Adrenal gland (tissue), 12 donors: ENCODE measurements around the gene RPUSD4. TPM values are rescaled to one million over a fixed set of nuclear protein-coding genes. Genes with fewer than 3 reads are reported as not detected.

Source experiments
- DNase-seq, 7 donors: peaks; one replicate each; pipeline ENCODE4 v3.0.0-alpha.2; 2019 to 2020
- H3K27ac ChIP-seq, 5 donors: fragments of 200-600 bp; sonication (generic) in 4 of 5; 1 replicate in 3 of 5; 2 replicates in 2 of 5; pipeline versions ENCODE4 v1.5.1 to v1.8.0; 2016 to 2020; ENCODE audit warnings: mild to moderate bottlenecking in 1 of 5
- H3K27me3 ChIP-seq: fragments of 200-600 bp; 2 replicates; pipeline ENCODE4 v1.8.0; 2021
- H3K36me3 ChIP-seq, 2 donors: fragments of 200-600 bp; replicated peaks in 1 of 2; 1 replicate in 1 of 2; 2 replicates in 1 of 2; pipeline versions ENCODE4 v1.5.1 to v1.8.0; 2018 to 2022
- H3K4me1 ChIP-seq, 2 donors: fragments of 200-600 bp; replicated peaks in 1 of 2; 1 replicate in 1 of 2; 2 replicates in 1 of 2; pipeline versions ENCODE4 v1.5.1 to v1.8.0; 2018 to 2021
- H3K4me3 ChIP-seq, 4 donors: fragments of 200-600 bp; sonication (generic) in 3 of 4; one replicate each; pipeline ENCODE4 v1.5.1; 2016 to 2018
- H3K9me3 ChIP-seq, 3 donors: fragments of 200-600 bp; sonication (generic) in 1 of 3; replicated peaks in 1 of 3; 1 replicate in 2 of 3; 2 replicates in 1 of 3; pipeline versions ENCODE4 v1.5.1 to v1.8.0; 2016 to 2021
- POLR2A ChIP-seq, 2 donors: fragments of 450-650 bp; IDR thresholded peaks; one replicate each; pipeline ENCODE4 v1.6.1; 2017; ENCODE audit warnings: antibody characterized with exemption in 2 of 2, mild to moderate bottlenecking in 2 of 2, moderate library complexity in 1 of 2
- whole genome bisulfite sequencing, 4 donors: extraction: QIAGEN DNeasy Blood & Tissue Kit in 2 of 4; methylation state at CpG; one replicate each; pipeline versions ENCODE4 v1.1.5 to v1.1.7; 2013 to 2017; 5-methylcytosine and 5-hydroxymethylcytosine counted together
- intact Hi-C, 2 donors: fragments of 100-400 bp; cut with DNase I; formaldehyde crosslinking; loops; one replicate each; pipeline versions ENCODE4 v1.14.1 to v1.15.0; 2022 to 2023
- polyA plus RNA-seq, 3 donors: library from polyadenylated mRNA; stranded (reverse); fragments of 200-250 nt in 2 of 3; fragments of 350-450 nt in 1 of 3; fragmentation: Illumina TruSeq in 1 of 3; extraction: RNeasy Lipid Tissue Mini Kit (QIAGEN cat#74804) in 1 of 3; gene quantifications; one replicate each; pipeline ENCODE4 v1.2.3, GENCODE V29; 2013 to 2014
- total RNA-seq, 9 donors: library from RNA; depleted of rRNA in 4 of 9; stranded (reverse); fragments of >200 nt in 4 of 9; fragments of 120-200 nt in 1 of 9; fragmentation: NEBNext Ultra II Directional in 1 of 9; extraction: Animal tissue kit (Norgen Biotek cat#: 25700) in 1 of 9; gene quantifications; one replicate each; pipeline versions ENCODE4 v1.1.0 to v1.2.4, GENCODE V29; 2013 to 2023
- TF ChIP-seq, protein P1 (sequence below), 6 experiments: fragments of 450-650 bp in 4 of 6; fragments of 200-600 bp in 2 of 6; sonication (generic) in 1 of 6; IDR thresholded peaks; 1 replicate in 5 of 6; 2 replicates in 1 of 6; pipeline versions ENCODE4 v1.5.1 to v1.8.0; 2016 to 2021; ENCODE audit warnings: antibody characterized with exemption in 6 of 6, mild to moderate bottlenecking in 2 of 6, moderate library complexity in 1 of 6
- donor health status: healthy with polysubstance abuse.
- donor health status: Bipolar disorder and iron deficiency.
- donor health status: DM: yes; HTN: yes; CAD: no.
- donor health status: DM: no; HTN: no; CAD: no.
- donor health status: DM: no; HTN: no; CAD: no.
- donor health status: DM: yes; HTN: yes; CAD: no.

Gene RPUSD4
- total and polyA plus RNA-seq, 12 donors = 10.6 to 27.5 (median 19.5) TPM

DNA sequence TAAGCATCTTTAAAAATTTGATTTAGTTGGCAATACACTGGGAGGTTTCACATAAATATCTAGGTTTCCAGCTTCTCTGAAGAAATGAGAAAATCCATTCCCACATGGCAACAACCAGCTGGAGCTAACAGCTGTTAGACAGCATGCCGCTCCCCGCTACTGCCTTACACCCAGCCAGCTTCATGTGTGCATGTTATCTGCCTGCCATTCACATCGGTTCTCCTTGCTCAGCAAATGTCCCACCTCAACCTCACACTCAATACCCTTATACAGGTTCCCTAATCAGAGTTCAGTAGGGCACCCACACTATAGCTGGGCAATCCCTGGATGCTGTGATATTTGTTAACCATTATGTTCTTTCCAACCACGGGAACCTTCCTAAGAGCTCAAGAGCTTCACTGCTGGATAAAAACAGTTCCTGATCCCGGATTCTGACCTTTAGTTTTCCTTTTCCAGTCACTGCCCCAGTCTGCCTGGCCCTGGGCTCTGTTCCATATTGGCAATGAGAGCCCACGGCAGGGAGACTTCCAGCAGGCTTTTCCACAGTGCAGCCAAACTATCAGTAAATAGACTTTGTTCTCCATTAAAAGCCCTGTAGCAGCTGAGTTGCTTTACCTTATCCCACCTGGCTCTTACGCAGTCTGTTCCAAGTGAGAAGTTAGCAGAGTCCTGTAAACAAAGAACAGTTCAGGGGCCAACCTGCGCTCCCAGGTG is 8.6 kb downstream of the RPUSD4 start:
- TF ChIP-seq, protein P1, sequence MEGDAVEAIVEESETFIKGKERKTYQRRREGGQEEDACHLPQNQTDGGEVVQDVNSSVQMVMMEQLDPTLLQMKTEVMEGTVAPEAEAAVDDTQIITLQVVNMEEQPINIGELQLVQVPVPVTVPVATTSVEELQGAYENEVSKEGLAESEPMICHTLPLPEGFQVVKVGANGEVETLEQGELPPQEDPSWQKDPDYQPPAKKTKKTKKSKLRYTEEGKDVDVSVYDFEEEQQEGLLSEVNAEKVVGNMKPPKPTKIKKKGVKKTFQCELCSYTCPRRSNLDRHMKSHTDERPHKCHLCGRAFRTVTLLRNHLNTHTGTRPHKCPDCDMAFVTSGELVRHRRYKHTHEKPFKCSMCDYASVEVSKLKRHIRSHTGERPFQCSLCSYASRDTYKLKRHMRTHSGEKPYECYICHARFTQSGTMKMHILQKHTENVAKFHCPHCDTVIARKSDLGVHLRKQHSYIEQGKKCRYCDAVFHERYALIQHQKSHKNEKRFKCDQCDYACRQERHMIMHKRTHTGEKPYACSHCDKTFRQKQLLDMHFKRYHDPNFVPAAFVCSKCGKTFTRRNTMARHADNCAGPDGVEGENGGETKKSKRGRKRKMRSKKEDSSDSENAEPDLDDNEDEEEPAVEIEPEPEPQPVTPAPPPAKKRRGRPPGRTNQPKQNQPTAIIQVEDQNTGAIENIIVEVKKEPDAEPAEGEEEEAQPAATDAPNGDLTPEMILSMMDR (IDR thresholded peaks at IDR 0.05) = no peak
- no peak for TF ChIP-seq POLR2A (IDR thresholded peaks at IDR 0.05)
- Histone ChIP-seq H3K4me3 (no peak overlapping the region), H3K4me1 (no peaks in the 10 kb centered on the region), H3K36me3 (peaks cover 0 to 64% of the 10 kb centered on the region in 2 donors), H3K27ac (peak overlapping the region in 1 of 5 donors; percentile 31), H3K9me3 (no peaks in the 10 kb centered on the region), H3K27me3 (no peaks in the 10 kb centered on the region)
- DNase-seq = peak in 2 of 7 donors; percentile 16 to 27
- intact Hi-C loops = no loop called here
- WGBS, 4 donors = 60 to 76% (median 65%) methylated on average over 8 of the region's 8 CpGs

DNA sequence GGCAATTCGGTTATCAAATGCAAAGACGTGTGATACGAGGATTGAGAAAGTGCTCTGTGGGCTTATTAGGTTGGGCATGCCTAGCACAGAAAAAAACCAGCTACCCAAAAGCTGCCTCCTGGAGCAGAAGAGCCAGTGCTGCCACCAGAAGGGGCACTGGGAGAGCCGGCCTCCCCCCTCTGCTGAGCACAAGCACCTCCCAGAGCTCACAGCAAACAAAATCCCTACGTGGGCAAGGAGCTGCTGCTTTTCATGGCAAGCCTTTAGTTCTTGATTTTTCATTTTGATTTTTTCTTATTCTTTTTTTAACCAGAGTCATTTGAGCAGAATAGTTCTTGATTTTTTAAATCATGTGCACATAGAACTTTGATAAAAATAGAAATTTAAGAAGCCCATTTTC is 12.8 kb downstream of the RPUSD4 start:
- no peak for DNase-seq
- TF ChIP-seq POLR2A (IDR thresholded peaks at IDR 0.05) = no peak
- TF ChIP-seq, protein P1 (IDR thresholded peaks at IDR 0.05) = no peak
- no peak overlapping the region for H3K4me3 ChIP-seq
- H3K4me1 ChIP-seq = no peaks in the 10 kb centered on the region
- 87 to 96% (median 91%) methylated on average over 5 of the region's 5 CpGs for WGBS, 4 donors
- peaks cover 0 to 52% of the 10 kb centered on the region in 2 donors for H3K36me3 ChIP-seq
- no peaks in the 10 kb centered on the region for H3K27me3 ChIP-seq
- no peak overlapping the region for H3K27ac ChIP-seq
- H3K9me3 ChIP-seq = no peaks in the 10 kb centered on the region
- intact Hi-C loops = no loop called here

DNA sequence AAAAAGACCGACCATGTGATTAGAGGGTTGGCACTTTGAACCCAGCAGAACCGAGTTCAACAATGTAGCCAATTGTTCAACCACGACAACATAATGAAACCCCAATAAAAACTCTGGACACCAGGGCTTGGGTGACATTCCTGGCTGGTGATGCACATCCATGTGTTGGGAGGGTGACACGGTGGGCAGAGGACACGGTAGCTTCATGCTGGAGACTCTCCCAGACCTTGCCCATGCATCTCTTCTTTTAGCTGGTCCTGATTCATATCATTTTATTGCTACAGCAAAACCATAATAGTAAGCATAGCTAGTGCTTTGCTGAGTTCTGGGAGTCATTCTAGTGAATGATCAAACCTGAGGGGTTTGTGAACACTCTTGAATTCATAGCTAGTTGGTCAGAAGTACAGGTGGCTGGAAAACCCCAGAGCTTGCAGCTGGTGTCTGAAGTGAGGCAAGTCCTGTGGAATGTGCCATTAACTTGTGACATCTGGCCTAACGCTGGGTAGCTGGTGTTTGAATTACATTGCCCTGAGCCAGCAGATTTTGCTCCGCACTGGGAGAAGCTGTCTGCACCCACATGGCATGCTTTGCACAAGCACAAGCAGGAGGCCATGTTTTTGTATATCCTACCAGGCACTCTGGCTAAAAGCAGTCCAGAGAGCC is 14.0 kb downstream of the RPUSD4 start:
- intact Hi-C loops = no loop called here
- no peak for DNase-seq
- H3K36me3 ChIP-seq = peaks cover 0 to 40% of the 10 kb centered on the region in 2 donors
- no peaks in the 10 kb centered on the region for H3K27me3 ChIP-seq
- no peak for TF ChIP-seq POLR2A (IDR thresholded peaks at IDR 0.05)
- TF ChIP-seq, protein P1 (IDR thresholded peaks at IDR 0.05) = no peak
- no peak overlapping the region for H3K4me3 ChIP-seq
- H3K27ac ChIP-seq = no peak overlapping the region
- WGBS, 4 donors = 91 to 97% (median 94%) methylated on average over 4 to 7 of the region's 7 CpGs
- H3K9me3 ChIP-seq = no peaks in the 10 kb centered on the region
- H3K4me1 ChIP-seq = no peaks in the 10 kb centered on the region

DNA sequence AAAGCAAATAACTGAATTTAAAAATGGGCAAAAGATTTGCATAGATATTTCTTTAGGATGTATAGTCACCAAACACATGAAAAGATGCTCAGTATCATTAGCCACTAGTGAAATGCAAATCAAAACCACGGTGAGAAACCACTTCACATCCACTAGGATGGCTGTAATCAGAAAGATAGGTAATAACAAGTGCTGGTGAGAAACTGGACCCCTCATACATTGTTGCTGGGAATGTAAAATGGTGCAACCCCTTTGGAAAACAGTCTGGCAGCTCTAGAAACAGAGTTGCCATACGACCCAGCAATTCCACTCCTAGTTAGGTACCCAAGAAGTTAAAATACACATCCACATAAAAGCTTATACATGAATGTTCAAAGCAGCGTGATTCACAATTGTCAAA is 16.3 kb downstream of the RPUSD4 start:
- no peak for DNase-seq
- Histone ChIP-seq H3K4me3 (no peak overlapping the region), H3K36me3 (peaks cover 0 to 18% of the 10 kb centered on the region in 2 donors), H3K9me3 (no peaks in the 10 kb centered on the region), H3K4me1 (no peaks in the 10 kb centered on the region), H3K27me3 (no peaks in the 10 kb centered on the region), H3K27ac (no peak overlapping the region)
- intact Hi-C loops = loop anchor here in 1 of 2 donors (2.0 kb wide), 1 partner anchor 270 kb away; no protein-coding TSS in a partner anchor
- TF ChIP-seq POLR2A (IDR thresholded peaks at IDR 0.05) = no peak
- TF ChIP-seq, protein P1 (IDR thresholded peaks at IDR 0.05) = no peak
- 78 to 96% (median 93%) methylated on average over 3 of the region's 3 CpGs for WGBS, 4 donors
